Occipital lobe (tissue), 2 donors: ENCODE measurements around the gene TMEM106A. TPM values are rescaled to one million over a fixed set of nuclear protein-coding genes. Genes with fewer than 3 reads are reported as not detected.
"Not testable (repeated sequence)": the region's sequence is repeated elsewhere in the genome, so short reads cannot be mapped to it uniquely, and the experiment has no call there.

Experiments used
- DNase-seq: peaks from one replicate; lab custom pipeline; 2025; lab: John Stamatoyannopoulos, UW
- total RNA-seq: library from RNA; depleted of rRNA; stranded (reverse); fragments of >200 nt; gene quantifications from one replicate; pipeline ENCODE4 v1.2.3, GENCODE V29; 2014

The TMEM106A gene, protein sequence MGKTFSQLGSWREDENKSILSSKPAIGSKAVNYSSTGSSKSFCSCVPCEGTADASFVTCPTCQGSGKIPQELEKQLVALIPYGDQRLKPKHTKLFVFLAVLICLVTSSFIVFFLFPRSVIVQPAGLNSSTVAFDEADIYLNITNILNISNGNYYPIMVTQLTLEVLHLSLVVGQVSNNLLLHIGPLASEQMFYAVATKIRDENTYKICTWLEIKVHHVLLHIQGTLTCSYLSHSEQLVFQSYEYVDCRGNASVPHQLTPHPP
- total RNA-seq, result 0.62 TPM

DNA sequence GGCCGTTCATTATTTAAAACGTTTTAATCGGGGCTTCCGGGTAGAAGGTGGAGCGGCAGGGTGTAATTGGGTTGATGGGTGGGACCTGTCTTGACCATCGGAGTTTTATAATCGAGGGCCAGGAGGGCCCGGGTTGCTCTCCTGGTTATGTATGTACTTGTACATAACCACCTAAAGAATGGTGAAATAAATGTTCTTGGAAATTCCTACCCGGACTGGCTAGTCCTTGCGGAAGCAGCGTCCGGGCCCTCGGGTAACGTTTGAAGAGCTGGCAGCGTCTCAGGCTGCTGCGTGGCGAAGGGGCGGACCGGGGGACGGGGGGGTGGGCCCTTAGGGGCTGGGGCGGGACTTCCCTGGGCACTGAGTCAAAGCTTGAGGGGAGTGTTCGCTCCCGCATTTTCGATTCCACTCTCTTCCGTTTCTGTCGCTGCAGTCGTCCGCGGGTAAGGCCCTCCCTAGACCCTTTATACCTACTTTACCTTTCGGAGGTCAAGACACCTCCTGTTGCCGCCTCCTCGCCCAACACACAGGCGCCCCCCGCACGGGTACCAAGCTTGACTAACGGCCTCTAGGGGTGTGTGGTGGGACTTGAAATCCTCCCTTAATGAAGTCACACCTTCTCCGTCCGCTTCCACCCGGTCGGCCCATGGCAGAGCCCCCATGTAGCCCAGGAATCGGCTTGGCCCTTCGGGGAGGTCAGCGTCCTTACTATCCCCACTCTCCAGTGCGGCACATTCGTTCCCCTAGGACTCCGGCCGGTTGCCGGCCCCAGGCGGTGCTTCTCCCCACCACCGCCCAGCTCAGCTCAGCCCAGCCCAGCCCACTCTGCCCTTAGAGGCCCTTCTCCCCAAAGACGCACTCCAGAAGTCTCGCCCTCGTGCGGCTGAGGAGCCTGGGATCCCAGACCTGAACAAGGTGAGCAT, at the start of gene TMEM106A:
TMEM106A (plus strand) TSS at position 396 of the 923 bp plus-strand sequence. CDS start 1,167 bp downstream, outside the sequence.
- DNase-seq, result peak; percentile 5

DNA sequence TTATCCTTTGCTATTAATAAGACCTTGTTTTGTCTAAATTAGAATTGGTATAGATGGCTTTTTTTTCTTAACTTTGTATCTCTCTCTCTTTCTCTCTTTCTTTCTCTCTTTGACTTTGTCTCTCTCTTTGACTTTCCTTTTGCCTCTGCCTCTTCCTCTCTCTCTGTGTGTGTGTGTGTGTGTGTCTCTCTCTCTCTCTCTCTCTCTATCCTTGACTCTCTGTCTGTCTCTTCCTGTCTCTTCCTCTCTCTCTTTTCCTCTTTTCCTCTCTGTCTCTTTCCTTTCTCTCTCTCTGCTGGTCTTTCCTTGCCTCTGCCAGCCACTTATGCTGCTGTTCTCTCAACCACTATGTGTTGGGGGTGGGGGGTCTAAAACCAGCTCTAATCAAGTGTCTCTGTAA, 45.7 kb upstream of the TMEM106A start:
- not testable (repeated sequence) for DNase-seq

DNA sequence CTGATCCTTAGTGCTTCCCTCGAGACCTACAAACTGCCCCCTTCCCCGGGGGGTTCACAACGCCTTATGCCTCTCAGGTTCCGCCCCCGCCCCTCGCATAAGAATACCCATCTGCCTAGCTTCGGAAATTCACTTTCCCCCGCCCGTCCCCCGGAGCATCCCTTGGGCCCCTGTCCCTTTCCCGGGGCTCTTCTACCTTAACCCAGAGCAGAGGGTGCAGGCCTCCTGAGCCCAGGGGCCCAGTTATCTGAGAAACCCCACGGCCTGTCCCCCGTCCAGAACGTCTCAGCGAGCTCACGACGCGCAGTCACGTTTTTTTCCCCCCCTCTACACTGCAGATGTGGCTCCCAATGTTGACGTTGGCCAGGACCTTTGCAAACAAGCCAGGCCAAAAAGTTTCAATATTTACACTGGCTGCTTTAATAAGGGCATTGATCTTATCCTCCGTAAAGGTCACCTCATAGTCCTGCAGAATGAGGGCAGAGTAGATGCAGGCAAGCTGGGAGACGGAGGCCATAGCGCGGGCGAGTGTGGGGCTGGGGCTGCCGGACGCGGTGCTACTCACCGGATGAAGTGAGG, 42.0 kb upstream of the TMEM106A start:
- peak; percentile 20 for DNase-seq

DNA sequence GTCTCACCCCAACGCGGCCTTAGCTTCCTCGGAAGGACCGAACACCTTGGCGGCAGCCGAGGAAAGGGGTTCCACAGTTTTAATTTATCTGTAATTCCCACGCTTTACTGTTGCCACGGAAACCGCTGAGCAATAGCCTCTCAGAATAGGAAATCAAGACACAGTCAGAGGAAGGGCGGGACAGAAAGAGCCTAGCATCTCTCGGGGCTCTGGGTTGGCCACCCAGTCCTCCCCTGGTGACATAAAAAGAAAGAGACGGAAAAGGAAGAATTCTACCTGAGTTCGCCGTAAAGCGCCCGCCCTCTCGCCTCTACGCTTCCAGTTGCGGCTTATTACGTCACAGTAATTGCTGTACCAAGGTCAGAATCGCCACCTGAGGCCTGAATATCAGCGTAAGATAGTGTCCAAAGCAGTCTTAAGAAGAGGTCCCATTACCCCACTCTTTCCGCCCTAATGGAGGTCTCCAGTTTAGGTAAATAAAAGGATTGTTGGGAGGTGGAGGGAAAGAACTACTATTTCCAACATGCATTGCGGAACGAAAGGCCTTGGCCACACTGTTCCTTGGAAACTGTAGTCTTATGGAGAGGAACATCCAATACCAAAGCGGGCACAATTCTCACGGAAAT, 41.4 kb upstream of the TMEM106A start:
- peak; percentile 89 for DNase-seq

DNA sequence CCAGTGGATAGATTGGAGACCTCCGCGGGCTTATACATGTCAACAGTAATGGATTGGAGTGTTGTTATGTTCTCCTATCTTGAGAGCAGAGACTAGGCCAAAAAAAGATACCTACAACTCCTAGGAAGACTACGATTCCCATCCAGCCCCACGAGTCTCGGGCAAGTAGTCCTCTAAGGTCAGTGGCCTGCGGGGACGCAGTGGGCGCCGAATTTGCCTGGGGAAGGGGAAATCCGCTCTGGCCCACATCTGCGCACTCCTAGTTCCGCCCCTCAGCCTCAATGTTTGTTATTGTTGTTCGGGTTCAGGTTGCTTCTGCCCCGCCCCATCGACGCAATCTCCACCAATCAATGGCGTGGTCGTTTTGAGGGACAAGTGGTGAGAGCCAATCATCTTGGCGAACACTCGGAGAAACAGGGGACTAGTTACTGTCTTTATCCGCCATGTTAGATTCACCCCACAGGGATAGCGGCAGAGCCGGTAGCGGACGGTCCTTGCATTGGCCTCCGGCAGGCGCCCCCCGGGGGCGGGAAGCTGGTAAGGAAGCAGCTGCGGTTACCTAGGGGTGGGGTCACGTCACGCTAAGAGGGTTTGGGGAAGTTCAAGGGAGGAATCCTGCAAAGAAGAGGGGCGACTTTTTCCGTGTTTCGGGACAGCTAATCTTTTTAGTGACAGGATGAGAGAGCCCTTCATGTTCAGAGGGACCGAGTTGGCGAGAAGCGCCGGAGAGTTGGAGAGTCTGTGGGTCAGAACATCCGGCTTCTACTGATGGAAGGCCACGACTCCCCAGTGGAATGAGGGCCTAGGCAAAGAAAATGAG, 40.7 kb upstream of the TMEM106A start, which contains the start of gene NBR1:
NBR1 (plus strand) TSS at position 449 of the 820 bp plus-strand sequence. CDS start 4,586 bp downstream, outside the sequence.
- peak; percentile 96 for DNase-seq

DNA sequence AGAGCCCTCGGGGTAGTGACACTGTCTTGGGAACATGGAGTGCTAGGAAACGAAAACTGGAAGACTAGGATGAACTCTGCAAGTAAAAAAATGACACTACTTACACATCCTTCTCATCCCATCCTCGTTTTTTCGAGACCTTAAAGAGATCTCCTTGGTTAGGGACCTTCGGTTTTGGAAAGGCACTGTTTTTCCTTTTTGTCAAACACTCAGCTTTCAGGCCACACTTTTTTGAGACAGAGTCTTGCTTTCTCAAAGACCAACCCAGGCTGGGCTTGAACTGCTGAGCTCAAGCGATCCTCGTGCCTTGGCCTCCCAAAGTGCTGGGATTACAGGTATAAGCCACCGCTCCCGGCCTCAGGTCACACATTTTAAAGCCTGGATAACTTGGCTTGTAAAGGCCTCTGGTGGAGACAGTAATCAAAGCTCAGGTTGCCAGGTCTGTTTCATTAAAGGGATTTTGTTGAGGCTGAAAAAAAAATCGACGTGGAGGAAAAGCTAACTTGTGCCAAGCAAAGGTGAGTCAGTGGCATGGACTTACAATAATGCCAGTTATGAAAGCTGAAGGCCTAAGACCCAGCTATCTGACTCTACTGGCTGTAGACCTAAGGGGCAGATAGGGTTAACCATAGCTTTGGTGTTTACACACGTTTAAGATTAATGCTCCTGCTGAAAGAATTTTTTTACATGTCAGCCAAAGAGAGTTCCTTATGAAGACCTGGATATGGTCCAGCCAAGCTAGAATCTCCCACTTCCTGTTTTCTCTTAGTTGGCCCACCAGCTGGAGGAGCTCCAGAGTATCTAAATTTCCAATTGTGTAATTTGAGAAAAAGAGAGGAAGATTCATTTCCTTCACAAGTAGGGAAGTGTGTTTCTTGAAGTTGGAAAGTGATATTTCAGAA, 39.8 kb upstream of the TMEM106A start:
- no peak for DNase-seq

DNA sequence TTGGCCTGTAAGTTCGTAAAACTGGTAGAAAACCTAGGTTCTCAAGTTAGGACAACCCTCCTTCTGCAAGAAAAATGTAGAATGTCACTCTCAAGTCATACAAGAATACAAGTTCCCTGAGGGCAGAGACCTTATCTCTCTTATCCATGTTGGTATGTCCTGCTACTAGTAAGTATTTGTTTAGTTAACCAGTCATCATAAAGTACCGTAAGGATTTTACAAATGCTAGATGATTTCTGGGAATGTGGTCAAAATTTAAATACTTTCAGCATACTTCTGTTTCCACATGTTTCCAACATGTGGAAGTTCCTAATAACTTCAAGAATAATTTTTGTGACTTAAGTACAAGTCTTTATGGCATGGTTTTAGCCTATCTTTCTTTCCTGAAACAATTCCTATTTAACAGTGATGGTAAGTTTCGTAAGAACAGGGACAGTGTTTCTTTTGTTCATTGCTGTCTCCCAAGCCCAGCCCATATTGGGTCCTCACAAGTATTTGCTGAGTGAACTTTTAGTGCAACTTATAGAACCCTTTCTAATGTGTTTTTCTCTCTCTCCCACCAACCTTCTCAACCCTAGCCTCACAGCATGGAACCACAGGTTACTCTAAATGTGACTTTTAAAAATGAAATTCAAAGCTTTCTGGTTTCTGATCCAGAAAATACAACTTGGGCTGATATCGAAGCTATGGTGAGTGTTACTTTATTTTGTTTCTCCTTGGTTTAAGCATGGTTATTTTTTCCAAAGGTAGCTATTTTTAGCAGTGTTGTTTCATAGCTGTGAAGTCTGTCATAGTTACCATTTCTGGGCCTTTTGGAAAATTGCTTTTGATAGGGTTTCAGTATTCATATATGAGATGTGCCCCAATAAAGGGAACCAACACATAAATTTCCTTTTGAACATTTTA, 36.2 kb upstream of the TMEM106A start:
- no peak for DNase-seq

DNA sequence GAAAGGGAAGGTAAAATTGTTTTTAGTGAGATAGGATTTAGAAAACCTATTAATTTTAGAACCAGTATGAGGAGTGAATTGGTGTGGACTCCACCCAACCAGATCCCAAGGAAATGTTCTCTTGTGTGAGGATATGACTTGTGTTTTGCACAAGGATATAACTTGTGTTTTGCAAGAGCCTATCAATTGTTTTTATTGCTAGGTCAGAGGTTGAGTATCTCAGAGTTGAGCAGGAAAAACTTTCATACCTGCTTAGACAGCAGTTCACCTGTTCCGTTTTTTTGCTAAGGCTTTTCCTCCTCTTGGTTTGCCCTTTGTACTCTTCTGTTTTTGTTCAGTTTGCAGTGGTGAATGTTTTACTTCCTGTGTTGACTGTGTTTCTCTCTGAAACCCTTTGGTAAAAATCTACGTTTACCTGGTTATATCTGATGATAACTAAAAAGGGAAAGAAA, 35.5 kb upstream of the TMEM106A start:
- no peak for DNase-seq

DNA sequence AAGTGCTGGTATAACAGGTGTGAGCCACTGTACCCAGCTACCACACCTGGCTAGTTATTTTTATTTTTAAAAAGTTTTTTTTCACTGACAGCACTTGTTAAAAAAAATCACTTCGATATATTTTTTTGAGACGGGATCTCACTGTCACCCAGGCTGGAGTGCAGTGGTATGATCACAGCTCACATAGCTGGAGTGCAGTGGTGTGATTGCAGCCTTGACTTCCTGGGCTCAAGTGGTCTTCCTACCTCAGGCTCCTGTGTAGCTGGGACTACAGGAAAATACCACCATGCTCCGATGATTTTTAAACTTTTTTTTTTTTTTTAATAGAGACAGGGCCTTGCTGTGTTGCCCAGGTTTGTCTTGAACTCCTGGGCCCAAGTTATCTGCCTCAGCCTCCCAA, 27.8 kb upstream of the TMEM106A start:
- no peak for DNase-seq

DNA sequence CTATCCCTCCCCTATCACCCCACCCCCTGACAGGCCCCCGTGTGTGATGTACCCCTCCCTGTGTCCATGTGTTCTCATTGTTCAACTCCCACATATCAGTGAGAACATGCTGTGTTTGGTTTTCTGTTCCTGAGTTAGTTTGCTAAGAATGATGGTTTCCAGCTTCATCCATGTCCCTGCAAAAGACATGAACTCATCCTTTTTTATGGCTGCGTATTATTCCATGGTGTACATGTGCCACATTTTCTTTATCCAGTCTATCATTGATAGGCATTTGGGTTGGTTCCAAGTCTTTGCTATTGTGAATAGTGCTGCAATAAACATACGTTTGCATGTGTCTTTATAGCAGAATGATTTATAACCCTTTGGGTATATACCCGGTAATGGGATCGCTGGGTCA, 25.0 kb upstream of the TMEM106A start:
- DNase-seq, result not testable (repeated sequence)

DNA sequence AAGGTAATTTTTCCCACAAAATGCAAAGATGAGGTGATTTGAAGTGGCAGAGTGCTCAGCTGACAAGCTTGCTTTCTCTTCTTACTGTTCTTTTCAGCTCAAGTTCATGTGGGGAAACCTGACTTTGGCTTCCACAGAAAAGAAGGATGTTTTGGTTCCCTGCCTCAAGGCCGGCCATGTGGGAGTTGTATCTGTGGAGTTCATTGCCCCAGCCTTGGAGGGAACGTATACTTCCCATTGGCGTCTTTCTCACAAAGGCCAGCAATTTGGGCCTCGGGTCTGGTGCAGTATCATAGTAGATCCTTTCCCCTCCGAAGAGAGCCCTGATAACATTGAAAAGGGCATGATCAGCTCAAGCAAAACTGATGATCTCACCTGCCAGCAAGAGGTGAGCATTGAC, 18.4 kb upstream of the TMEM106A start:
- DNase-seq, result no peak

DNA sequence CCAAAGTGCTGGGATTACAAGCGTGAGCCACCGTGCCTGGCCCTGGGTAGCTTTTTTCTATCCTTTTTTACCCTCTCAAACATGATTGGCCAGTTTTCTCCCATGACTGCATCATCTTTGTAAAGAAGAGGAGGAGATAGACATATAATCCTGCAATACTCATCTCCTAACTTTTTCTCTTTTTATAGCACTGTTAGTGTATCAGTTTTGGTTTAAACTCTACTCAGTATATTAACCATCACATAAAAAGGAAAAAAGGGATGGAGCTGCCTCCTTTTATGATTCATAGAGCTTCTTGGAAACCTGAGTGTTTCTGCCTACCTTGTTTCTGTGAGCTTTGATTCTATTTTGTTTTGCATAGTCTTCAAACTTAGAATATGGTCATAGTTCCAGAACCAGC, 12.0 kb upstream of the TMEM106A start:
- no peak for DNase-seq

DNA sequence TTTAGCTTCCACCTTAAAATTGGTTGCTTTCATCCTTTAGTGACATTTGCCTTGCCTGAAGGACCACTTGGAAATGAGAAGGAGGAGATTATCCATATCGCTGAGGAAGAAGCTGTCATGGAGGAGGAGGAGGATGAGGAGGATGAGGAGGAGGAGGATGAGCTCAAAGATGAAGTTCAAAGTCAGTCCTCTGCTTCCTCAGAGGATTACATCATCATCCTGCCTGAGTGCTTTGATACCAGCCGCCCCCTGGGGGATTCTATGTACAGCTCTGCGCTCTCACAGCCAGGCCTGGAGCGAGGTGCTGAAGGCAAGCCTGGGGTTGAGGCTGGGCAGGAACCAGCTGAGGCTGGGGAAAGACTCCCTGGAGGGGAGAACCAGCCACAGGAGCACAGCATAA, 11.5 kb upstream of the TMEM106A start:
- DNase-seq, result no peak

DNA sequence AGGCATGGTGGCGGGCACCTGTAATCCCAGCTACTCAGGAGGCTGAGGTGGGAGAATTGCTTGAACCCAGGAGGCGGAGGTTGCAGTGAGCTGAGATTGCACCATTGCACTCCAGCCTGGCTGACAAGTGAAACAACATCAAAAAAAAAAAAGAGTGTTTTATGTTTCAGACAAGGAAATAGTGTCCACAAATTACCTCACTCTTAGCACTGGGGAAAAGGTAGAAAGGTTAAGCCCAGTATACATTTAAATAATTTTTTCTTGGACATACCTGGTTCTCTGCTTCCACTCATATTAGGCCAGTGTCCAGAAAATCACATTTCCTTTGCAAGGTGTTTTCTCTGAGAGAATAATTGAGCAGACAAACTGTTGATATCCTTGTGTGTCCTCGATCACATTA, 8.7 kb upstream of the TMEM106A start:
- not testable (repeated sequence) for DNase-seq

DNA sequence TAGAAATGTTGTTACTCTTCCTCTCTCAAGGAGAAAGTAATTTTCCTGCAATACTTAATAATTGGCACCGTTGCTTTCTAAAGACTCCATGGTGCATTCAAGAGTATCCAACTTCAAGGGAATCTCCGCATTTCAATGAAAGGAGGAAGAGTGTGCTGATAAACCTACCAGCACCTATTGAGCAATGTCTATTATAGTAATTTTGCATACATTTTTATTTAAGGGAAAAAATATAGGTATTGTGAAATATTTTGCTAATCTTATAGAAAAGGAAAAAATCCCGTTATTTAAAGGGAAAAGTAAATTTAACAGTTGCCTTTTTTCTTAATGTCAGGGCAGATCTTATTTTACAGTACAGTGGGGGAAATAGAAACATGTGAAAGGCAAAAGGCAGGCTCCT, 1.1 kb upstream of the TMEM106A start:
- no peak for DNase-seq

DNA sequence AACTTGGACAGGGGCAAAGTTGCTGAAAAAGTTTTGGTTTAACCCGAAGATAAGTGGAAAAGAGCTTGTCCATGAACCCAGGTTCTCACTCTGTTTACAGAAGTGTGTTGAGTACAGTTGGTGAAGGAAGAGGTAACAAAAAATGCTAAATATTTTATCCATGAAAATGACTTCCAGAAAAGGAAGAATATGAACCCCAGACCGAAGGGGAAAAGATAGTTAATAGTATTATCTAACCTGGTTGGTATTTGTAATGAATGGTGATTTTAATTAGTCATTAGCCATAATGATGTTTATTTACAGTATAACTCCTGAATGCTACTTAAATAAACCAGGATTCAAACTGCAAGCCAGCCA, 574 bp upstream of the TMEM106A start:
- DNase-seq, result no peak

DNA sequence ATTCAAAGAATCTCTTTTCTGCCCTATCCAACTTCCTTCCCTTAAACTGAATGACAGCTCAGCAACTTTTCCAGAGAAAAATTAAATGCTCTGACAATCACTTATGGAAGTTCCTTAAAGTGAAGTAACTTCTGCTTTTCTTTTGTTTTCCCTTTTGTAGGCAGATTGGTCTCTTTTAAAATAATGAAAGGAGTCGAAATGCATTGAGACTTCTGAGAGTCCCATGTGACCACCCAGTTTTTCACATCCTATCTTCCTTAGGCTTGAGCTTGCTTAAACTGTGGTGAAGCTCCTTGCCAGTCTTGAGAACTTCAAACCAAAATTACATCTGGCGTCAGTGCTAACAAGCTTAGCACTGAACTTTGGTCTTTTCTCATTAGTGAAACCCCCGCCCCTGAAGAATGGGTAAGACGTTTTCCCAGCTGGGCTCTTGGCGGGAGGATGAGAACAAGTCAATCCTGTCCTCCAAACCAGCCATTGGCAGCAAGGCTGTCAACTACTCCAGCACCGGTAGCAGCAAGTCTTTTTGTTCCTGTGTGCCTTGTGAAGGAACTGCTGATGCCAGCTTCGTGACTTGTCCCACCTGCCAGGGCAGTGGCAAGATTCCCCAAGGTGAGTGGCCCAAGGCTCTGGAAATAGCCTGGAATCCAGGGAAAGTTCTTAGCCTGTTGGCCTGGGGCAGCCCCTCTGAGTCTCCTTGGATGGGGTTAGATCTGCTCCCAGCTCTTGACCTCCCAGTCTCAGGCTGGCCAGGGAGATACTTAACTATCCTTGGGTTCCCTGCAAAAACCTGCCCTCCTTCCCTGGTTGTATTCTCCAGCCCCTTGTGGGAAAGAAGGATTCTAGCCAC, 1.2 kb downstream of the TMEM106A start:
- DNase-seq, result no peak

DNA sequence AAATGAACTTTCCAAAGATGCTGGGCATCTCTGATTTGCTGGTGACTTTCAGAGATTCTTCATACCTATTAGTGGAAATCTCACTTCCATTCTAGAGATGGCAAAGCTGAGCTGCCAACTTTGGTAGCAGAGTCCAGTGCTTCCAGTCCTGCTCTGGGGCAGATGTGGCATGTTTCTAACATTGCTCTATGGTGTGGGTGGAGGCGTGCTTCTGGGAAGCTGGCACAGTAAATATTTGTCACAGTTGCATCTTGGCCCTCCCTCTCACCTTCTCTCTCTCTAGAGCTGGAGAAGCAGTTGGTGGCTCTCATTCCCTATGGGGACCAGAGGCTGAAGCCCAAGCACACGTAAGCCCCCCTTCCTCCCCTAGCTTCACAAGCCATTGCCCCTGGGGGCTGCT, 1.9 kb downstream of the TMEM106A start:
- no peak for DNase-seq
